Activated CD8-positive, alpha-beta memory T cell treated with anti-CD3 and anti-CD28 coated beads, Interleukin-2, amount 10 ng/mL, durations not matched to agents 7 days and 5 days (primary cell): ENCODE results near the gene GRIA1. TPM values are rescaled to one million over a fixed set of nuclear protein-coding genes. Genes with fewer than 3 reads are reported as not detected.

Experiments used
- ATAC-seq: fragments of 150-1000 bp; cut with Tn5 transposase; one replicate; pipeline ENCODE4 v1.10.0; 2021; ENCODE audit warnings: moderate library complexity
- CTCF ChIA-PET: fragments of 350-600 bp; sonication (Branson Sonifier 250); formaldehyde crosslinking; loops from one replicate; lab custom pipeline; 2021; ENCODE audit warnings: antibody characterized with exemption; lab: Charles Lee
- DNase-seq: peaks from one replicate; pipeline ENCODE4 v3.0.0-alpha.2; 2020
- H3K27ac Mint-ChIP-seq: one replicate; pipeline ENCODE4 v1.8.0; 2021; ENCODE audit warnings: mild to moderate bottlenecking, mixed read lengths
- H3K27me3 Mint-ChIP-seq: one replicate; pipeline ENCODE4 v1.8.0; 2021; ENCODE audit warnings: mixed read lengths
- H3K36me3 Mint-ChIP-seq: one replicate; pipeline ENCODE4 v1.8.0; 2021; ENCODE audit warnings: mild to moderate bottlenecking, mixed read lengths
- H3K4me1 Mint-ChIP-seq: one replicate; pipeline ENCODE4 v1.8.0; 2021; ENCODE audit warnings: mixed read lengths
- H3K4me3 Mint-ChIP-seq: one replicate; pipeline ENCODE4 v1.8.0; 2021; ENCODE audit warnings: mild to moderate bottlenecking, moderate library complexity, mixed read lengths
- H3K9me3 Mint-ChIP-seq: one replicate; pipeline ENCODE4 v1.8.0; 2022; ENCODE audit warnings: low read depth, mixed read lengths
- total RNA-seq, 2 experiments: library from RNA; stranded (reverse); gene quantifications; one replicate each; pipeline ENCODE4 v1.2.3, GENCODE V29; 2021

The GRIA1 gene
- total RNA-seq, 2 experiments from 2014 or later, result not detected

- CTCF ChIA-PET, result no interaction called here
- Mint-ChIP-seq H3K4me1 (no peaks in the 10 kb centered on the region), H3K4me3 (no peak overlapping the region), H3K9me3 (peaks cover 3% of the 10 kb centered on the region), H3K27ac (no peak overlapping the region), H3K36me3 (no peaks in the 10 kb centered on the region), H3K27me3 (no peaks in the 10 kb centered on the region)
- no peak for DNase-seq
- no peak for ATAC-seq
These were observed 266.1 kb downstream of the GRIA1 start for GRCh38 chr5:153756540-153756939.

- Mint-ChIP-seq H3K36me3 (no peaks in the 10 kb centered on the region), H3K27ac (no peak overlapping the region), H3K27me3 (no peaks in the 10 kb centered on the region), H3K4me1 (no peaks in the 10 kb centered on the region), H3K4me3 (no peak overlapping the region), H3K9me3 (no peaks in the 10 kb centered on the region)
- CTCF ChIA-PET, result no interaction called here
- ATAC-seq (no peak), DNase-seq (no peak)
These were observed 275.5 kb downstream of the GRIA1 start for GRCh38 chr5:153765987-153766386.

GRCh38 chr5:153767221-153768188 lies 277.0 kb downstream of the GRIA1 start:
- Mint-ChIP-seq H3K27me3 (no peaks in the 10 kb centered on the region), H3K9me3 (no peaks in the 10 kb centered on the region), H3K36me3 (no peaks in the 10 kb centered on the region), H3K4me1 (no peaks in the 10 kb centered on the region), H3K4me3 (no peak overlapping the region), H3K27ac (no peak overlapping the region)
- CTCF ChIA-PET, result no interaction called here
- no peak for DNase-seq
- no peak for ATAC-seq

GRCh38 chr5:153770066-153770465 lies 279.6 kb downstream of the GRIA1 start:
- DNase-seq (no peak), ATAC-seq (no peak)
- no peak overlapping the region for H3K4me3 Mint-ChIP-seq
- no peaks in the 10 kb centered on the region for H3K36me3 Mint-ChIP-seq
- no peaks in the 10 kb centered on the region for H3K4me1 Mint-ChIP-seq
- CTCF ChIA-PET, result no interaction called here
- no peaks in the 10 kb centered on the region for H3K27me3 Mint-ChIP-seq
- H3K9me3 Mint-ChIP-seq, result no peaks in the 10 kb centered on the region
- H3K27ac Mint-ChIP-seq, result no peak overlapping the region

GRCh38 chr5:153774686-153775085 lies 284.2 kb downstream of the GRIA1 start:
- H3K9me3 Mint-ChIP-seq, result no peaks in the 10 kb centered on the region
- H3K27me3 Mint-ChIP-seq, result no peaks in the 10 kb centered on the region
- H3K27ac Mint-ChIP-seq, result no peak overlapping the region
- CTCF ChIA-PET, result no interaction called here
- DNase-seq (no peak), ATAC-seq (no peak)
- no peaks in the 10 kb centered on the region for H3K4me1 Mint-ChIP-seq
- no peaks in the 10 kb centered on the region for H3K36me3 Mint-ChIP-seq
- no peak overlapping the region for H3K4me3 Mint-ChIP-seq

- no peaks in the 10 kb centered on the region for H3K27me3 Mint-ChIP-seq
- H3K9me3 Mint-ChIP-seq, result no peaks in the 10 kb centered on the region
- H3K27ac Mint-ChIP-seq, result no peak overlapping the region
- no peaks in the 10 kb centered on the region for H3K4me1 Mint-ChIP-seq
- CTCF ChIA-PET, result no interaction called here
- H3K4me3 Mint-ChIP-seq, result no peak overlapping the region
- ATAC-seq (no peak), DNase-seq (no peak)
- H3K36me3 Mint-ChIP-seq, result no peaks in the 10 kb centered on the region
These were observed 285.5 kb downstream of the GRIA1 start for GRCh38 chr5:153775923-153776322.

GRCh38 chr5:153777681-153778581 lies 287.5 kb downstream of the GRIA1 start:
- DNase-seq (no peak), ATAC-seq (no peak)
- CTCF ChIA-PET, result no interaction called here
- no peak overlapping the region for H3K4me3 Mint-ChIP-seq
- H3K4me1 Mint-ChIP-seq, result no peaks in the 10 kb centered on the region
- H3K27ac Mint-ChIP-seq, result no peak overlapping the region
- no peaks in the 10 kb centered on the region for H3K27me3 Mint-ChIP-seq
- no peaks in the 10 kb centered on the region for H3K9me3 Mint-ChIP-seq
- H3K36me3 Mint-ChIP-seq, result no peaks in the 10 kb centered on the region

GRCh38 chr5:153779836-153780235 lies 289.4 kb downstream of the GRIA1 start:
- Mint-ChIP-seq H3K27me3 (no peaks in the 10 kb centered on the region), H3K4me3 (no peak overlapping the region), H3K9me3 (no peaks in the 10 kb centered on the region), H3K36me3 (no peaks in the 10 kb centered on the region), H3K4me1 (no peaks in the 10 kb centered on the region), H3K27ac (no peak overlapping the region)
- ATAC-seq (no peak), DNase-seq (no peak)
- CTCF ChIA-PET, result no interaction called here

GRCh38 chr5:153780876-153781705 lies 290.6 kb downstream of the GRIA1 start:
- CTCF ChIA-PET, result no interaction called here
- H3K4me3 Mint-ChIP-seq, result no peak overlapping the region
- ATAC-seq (no peak), DNase-seq (no peak)
- no peak overlapping the region for H3K27ac Mint-ChIP-seq
- H3K4me1 Mint-ChIP-seq, result no peaks in the 10 kb centered on the region
- no peaks in the 10 kb centered on the region for H3K27me3 Mint-ChIP-seq
- H3K36me3 Mint-ChIP-seq, result no peaks in the 10 kb centered on the region
- no peaks in the 10 kb centered on the region for H3K9me3 Mint-ChIP-seq

GRCh38 chr5:153782589-153783361 lies 292.3 kb downstream of the GRIA1 start:
- CTCF ChIA-PET, result no interaction called here
- no peaks in the 10 kb centered on the region for H3K4me1 Mint-ChIP-seq
- H3K27me3 Mint-ChIP-seq, result no peaks in the 10 kb centered on the region
- H3K36me3 Mint-ChIP-seq, result no peaks in the 10 kb centered on the region
- DNase-seq, result no peak
- H3K27ac Mint-ChIP-seq, result no peak overlapping the region
- no peak overlapping the region for H3K4me3 Mint-ChIP-seq
- ATAC-seq, result no peak
- H3K9me3 Mint-ChIP-seq, result no peaks in the 10 kb centered on the region

GRCh38 chr5:153783362-153783658 lies 292.8 kb downstream of the GRIA1 start:
- DNase-seq (no peak), ATAC-seq (no peak)
- H3K36me3 Mint-ChIP-seq, result no peaks in the 10 kb centered on the region
- H3K27me3 Mint-ChIP-seq, result no peaks in the 10 kb centered on the region
- no peaks in the 10 kb centered on the region for H3K9me3 Mint-ChIP-seq
- H3K4me3 Mint-ChIP-seq, result no peak overlapping the region
- H3K27ac Mint-ChIP-seq, result no peak overlapping the region
- CTCF ChIA-PET, result no interaction called here
- H3K4me1 Mint-ChIP-seq, result no peaks in the 10 kb centered on the region

- H3K27ac Mint-ChIP-seq, result no peak overlapping the region
- no peaks in the 10 kb centered on the region for H3K36me3 Mint-ChIP-seq
- DNase-seq (no peak), ATAC-seq (no peak)
- no peaks in the 10 kb centered on the region for H3K9me3 Mint-ChIP-seq
- CTCF ChIA-PET, result no interaction called here
- no peak overlapping the region for H3K4me3 Mint-ChIP-seq
- H3K4me1 Mint-ChIP-seq, result no peaks in the 10 kb centered on the region
- no peaks in the 10 kb centered on the region for H3K27me3 Mint-ChIP-seq
These were observed 293.8 kb downstream of the GRIA1 start for GRCh38 chr5:153784277-153784676.

- Mint-ChIP-seq H3K27me3 (no peaks in the 10 kb centered on the region), H3K4me1 (no peaks in the 10 kb centered on the region), H3K36me3 (no peaks in the 10 kb centered on the region), H3K9me3 (no peaks in the 10 kb centered on the region), H3K27ac (no peak overlapping the region), H3K4me3 (no peak overlapping the region)
- ATAC-seq, result no peak
- no peak for DNase-seq
- CTCF ChIA-PET, result no interaction called here
These were observed 300.9 kb downstream of the GRIA1 start for GRCh38 chr5:153791339-153791738.
